OCI-LY7 (cell line): ENCODE measurements around the gene STRBP.

Source experiments
- CTCF ChIP-seq: fragments of 200-600 bp; sonication (generic); conservative IDR thresholded peaks from 2 replicates; pipeline ENCODE4 v1.5.1; 2014; ENCODE audit warnings: mild to moderate bottlenecking, antibody characterized with exemption, low read length, moderate library complexity, mixed read lengths
- EZH2phosphoT487 ChIP-seq: fragments of 200-600 bp; sonication (generic); IDR thresholded peaks from 2 replicates; pipeline ENCODE4 v1.6.1; 2018; ENCODE audit warnings: low read depth, borderline replicate concordance, mild to moderate bottlenecking, mixed run types, antibody characterized with exemption, low read length, moderate library complexity, mixed read lengths

GRCh38 chr9:123169926-123170325 lies 98.5 kb downstream of the STRBP start:
- TF ChIP-seq CTCF (no peak), EZH2phosphoT487 (no peak)
